Hair follicular keratinocyte (primary cell): Measurements from ENCODE around the gene ASPA. TPM values are rescaled to one million over a fixed set of nuclear protein-coding genes. Genes with fewer than 3 reads are reported as not detected.

Experiments
- total RNA-seq: library from RNA; depleted of rRNA; stranded (reverse); fragments of >200 nt; gene quantifications from 2 replicates; pipeline ENCODE4 v1.2.3, GENCODE V29; 2015

ASPA gene
- total RNA-seq, result not detected in 2 replicates

GRCh38 chr17:3475812-3476610 lies at the start of gene ASPA:
TSS of gene ASPA (plus strand) at chr17:3475997. CDS start at chr17:3476160, 163 bp downstream.

GRCh38 chr17:3433741-3434140 lies 42.1 kb upstream of the ASPA start, which contains the start of gene OR1E2:
TSS of gene OR1E2 (minus strand) at chr17:3433841. CDS start at chr17:3433841, 0 bp downstream.

GRCh38 chr17:3471599-3471998 lies 4.2 kb upstream of the ASPA start, which contains the start of gene SPATA22:
TSS of gene SPATA22 (minus strand) at chr17:3471819. CDS start at chr17:3469325, 2,494 bp downstream.

Other genes with a start within 250 kb of the ASPA start
- gene OR3A1, start 177.6 kb upstream of the ASPA start, total RNA-seq, result not detected in 2 replicates
- gene OR3A2, start 89.7 kb upstream of the ASPA start, total RNA-seq, result not detected in 2 replicates
- not detected in 2 replicates for gene OR1E1, start 77.6 kb upstream of the ASPA start, total RNA-seq
- gene OR3A3, start 64.6 kb upstream of the ASPA start, total RNA-seq, result not detected in 2 replicates
- not detected in 2 replicates for gene OR1E2, start 42.2 kb upstream of the ASPA start, total RNA-seq
- 0.76 TPM in 1 of 2 replicates, not detected in the other for gene SPATA22, start 4.2 kb upstream of the ASPA start, total RNA-seq
- 1.4 and 5.1 TPM in 2 replicates for gene TRPV3, start 81.8 kb downstream of the ASPA start, total RNA-seq
- gene TRPV1, start 133.4 kb downstream of the ASPA start, total RNA-seq, result 0.55 and 1.0 TPM in 2 replicates
- 11.2 and 16.1 TPM in 2 replicates for gene SHPK, start 160.3 kb downstream of the ASPA start, total RNA-seq
- 12.8 and 20.4 TPM in 2 replicates for gene CTNS, start 160.8 kb downstream of the ASPA start, total RNA-seq
- 320 and 364 TPM in 2 replicates for gene TAX1BP3, start 192.6 kb downstream of the ASPA start, total RNA-seq
- gene EMC6, start 192.8 kb downstream of the ASPA start, total RNA-seq, result 20.4 and 26.5 TPM in 2 replicates
- 1.0 and 1.7 TPM in 2 replicates for gene P2RX5, start 220.2 kb downstream of the ASPA start, total RNA-seq
- gene HASPIN, start 247.9 kb downstream of the ASPA start, total RNA-seq, result 5.0 and 10.8 TPM in 2 replicates